ENCODE data around the gene QDPR.
A peak's percentile ranks its signal among the peaks of the same experiment; 100 is the strongest.
"Not testable (repeated sequence)": the region's sequence is repeated elsewhere in the genome, so short reads cannot be mapped to it uniquely, and the experiment has no call there.

QDPR gene

GRCh38 chr4:17463606-17464005 lies 48.3 kb downstream of the QDPR start:
- DNase-seq (ENCODE audit: low read depth): no peak
- H3K4me3 ChIP-seq (ENCODE audit: low read length): no peak overlapping the region
- TF ChIP-seq CTCF (conservative IDR thresholded peaks at IDR 0.05; ENCODE audit: low read length): no peak

GRCh38 chr4:17450269-17450804 lies 61.6 kb downstream of the QDPR start:
- TF ChIP-seq CTCF (conservative IDR thresholded peaks at IDR 0.05; ENCODE audit: low read length): no peak
- DNase-seq (ENCODE audit: low read depth): no peak
- H3K4me3 ChIP-seq (ENCODE audit: low read length): no peak overlapping the region

GRCh38 chr4:17448689-17449088 lies 63.2 kb downstream of the QDPR start:
- peak; percentile 48 for DNase-seq (ENCODE audit: low read depth)
- TF ChIP-seq CTCF (conservative IDR thresholded peaks at IDR 0.05; ENCODE audit: low read length): no peak
- no peak overlapping the region for H3K4me3 ChIP-seq (ENCODE audit: low read length)

GRCh38 chr4:17447675-17448298 lies 64.1 kb downstream of the QDPR start:
- peak; percentile 89 for TF ChIP-seq CTCF (conservative IDR thresholded peaks at IDR 0.05; ENCODE audit: low read length)
- DNase-seq (ENCODE audit: low read depth): peak; percentile 77
- no peak overlapping the region for H3K4me3 ChIP-seq (ENCODE audit: low read length)

GRCh38 chr4:17447056-17447455 lies 64.8 kb downstream of the QDPR start:
- TF ChIP-seq CTCF (conservative IDR thresholded peaks at IDR 0.05; ENCODE audit: low read length): no peak
- DNase-seq (ENCODE audit: low read depth): no peak
- no peak overlapping the region for H3K4me3 ChIP-seq (ENCODE audit: low read length)

GRCh38 chr4:17442477-17442876 lies 69.4 kb downstream of the QDPR start:
- not testable (repeated sequence) for H3K4me3 ChIP-seq (ENCODE audit: low read length)
- peak; percentile 50 for DNase-seq (ENCODE audit: low read depth)

- DNase-seq (ENCODE audit: low read depth): no peak
- H3K4me3 ChIP-seq (ENCODE audit: low read length): no peak overlapping the region
- no peak for TF ChIP-seq CTCF (conservative IDR thresholded peaks at IDR 0.05; ENCODE audit: low read length)
Measured at GRCh38 chr4:17437396-17437795, 74.5 kb downstream of the QDPR start.
